ENCODE data around the gene KCNH2. TPM values are rescaled to one million over a fixed set of nuclear protein-coding genes. Genes with fewer than 3 reads are reported as not detected.

Gene KCNH2
- total and polyA plus RNA-seq, 5 experiments from 2014 or later, result 0.45 to 2.5 (median 1.5) TPM

DNA sequence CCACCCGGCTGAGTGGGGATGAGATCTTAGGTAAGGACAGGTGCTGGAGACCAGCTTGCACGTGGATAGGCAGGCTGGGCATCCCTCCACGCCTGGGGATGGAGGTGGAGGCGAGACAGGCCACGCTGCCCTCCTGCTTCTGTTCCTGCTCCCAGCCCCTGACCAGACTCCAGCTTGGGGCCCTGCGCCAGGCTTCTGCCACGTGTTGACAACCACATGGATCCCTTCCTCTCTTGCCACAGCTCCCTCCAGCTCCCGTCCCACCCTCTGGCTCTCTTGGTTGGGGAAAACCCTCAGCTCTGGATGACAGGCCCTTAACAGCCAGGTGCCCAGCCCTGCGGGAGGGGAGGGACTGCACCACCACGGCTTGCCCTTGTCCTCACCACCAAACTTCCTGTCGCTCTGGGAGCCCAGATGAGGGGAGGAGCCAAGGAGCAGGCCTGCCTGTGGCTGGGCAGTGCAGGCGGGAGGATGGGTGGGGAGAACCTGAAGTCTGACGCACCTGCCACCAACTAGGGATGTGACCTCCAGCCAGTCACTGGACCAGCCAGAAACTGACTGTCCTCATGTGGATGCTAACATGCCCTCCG is 36.0 kb downstream of the KCNH2 start:
- DNase-seq (peak in 8 of 10 donors; percentile 15 to 53 (median 30)), ATAC-seq (peak; percentile 86 to 89)
- Mint-ChIP-seq H3K4me1 (peaks cover 28 to 54% (median 46%) of the 10 kb centered on the region in 4 donors), H3K27me3 (peaks cover 0 to 8% (median 0%) of the 10 kb centered on the region in 5 donors), H3K4me3 (peak overlapping the region in 6 of 10 donors; percentile 26 to 71 (median 56)), H3K9me3 (no peaks in the 10 kb centered on the region), H3K36me3 (no peaks in the 10 kb centered on the region), H3K27ac (peak overlapping the region in 4 of 10 donors; percentile 29 to 86 (median 62))
- POLR2A ChIA-PET, result no interaction called here

DNA sequence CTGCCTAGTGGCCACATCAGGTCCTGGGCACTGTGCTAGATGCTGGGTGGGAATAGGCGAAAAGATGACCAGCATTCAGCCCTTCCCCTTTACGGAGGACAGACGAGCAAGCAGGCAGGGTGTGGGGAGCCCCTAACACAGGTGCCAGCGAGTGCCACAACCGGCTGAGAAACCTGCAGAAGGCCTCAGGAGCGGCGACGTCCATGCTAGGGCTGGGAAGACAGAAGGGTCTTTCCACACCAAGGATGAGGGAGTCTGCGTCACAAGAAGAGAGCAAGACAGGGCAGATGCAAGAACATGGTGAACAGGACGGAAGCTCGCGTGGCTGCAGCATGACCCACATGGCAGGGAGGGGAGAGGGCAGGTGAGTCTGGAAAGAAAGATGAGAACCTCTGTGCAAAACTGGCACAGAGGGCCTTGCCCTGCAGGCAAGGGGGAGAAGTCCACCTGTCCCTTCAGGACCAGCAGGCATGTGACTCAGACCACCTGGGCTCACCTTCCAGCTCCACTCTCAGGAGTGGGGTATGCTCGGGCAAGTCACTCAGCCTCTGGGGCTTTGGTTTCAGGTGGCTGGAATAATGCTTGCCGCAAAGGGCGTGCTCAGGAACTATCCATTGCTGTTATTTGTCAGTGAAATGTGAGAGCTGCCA is 36.6 kb downstream of the KCNH2 start:
- peaks cover 28 to 54% (median 47%) of the 10 kb centered on the region in 4 donors for H3K4me1 Mint-ChIP-seq

DNA sequence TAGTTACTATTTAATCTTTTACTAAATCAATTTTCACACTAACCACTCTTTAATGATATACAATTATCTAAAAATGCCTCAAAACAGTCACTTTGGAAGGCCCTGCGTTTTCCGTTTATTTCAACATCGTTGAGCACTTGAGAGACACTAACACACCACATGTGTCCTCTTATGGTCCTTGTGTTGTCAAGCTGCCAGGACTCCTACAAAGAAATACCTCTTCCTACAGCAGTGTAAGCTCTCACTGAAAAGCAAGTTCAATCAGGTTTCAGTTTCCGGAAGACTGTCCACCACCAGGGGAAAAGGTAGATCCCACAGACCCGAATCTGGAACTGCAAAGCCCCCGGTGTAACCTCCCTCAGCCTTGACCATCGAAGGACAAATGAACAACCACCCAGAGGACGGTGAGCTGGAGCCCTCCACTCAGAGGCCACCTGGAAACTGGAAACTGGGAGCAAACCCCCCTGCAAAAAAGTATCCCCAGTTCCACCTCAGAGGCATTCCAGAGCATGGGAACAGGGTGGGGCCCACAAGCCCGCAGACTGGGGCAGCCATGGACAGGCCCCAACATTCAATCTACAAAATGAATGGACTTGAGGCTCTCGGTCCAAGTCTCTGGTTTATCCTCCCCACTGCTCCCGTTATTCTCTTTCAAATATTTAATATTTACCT is 37.6 kb downstream of the KCNH2 start:
- Mint-ChIP-seq H3K36me3 (no peaks in the 10 kb centered on the region), H3K9me3 (no peaks in the 10 kb centered on the region), H3K4me3 (peak overlapping the region in 1 of 10 donors; percentile 51), H3K27me3 (no peaks in the 10 kb centered on the region), H3K4me1 (peaks cover 28 to 54% (median 47%) of the 10 kb centered on the region in 4 donors), H3K27ac (no peak overlapping the region)
- DNase-seq (peak in 1 of 10 donors; percentile 9), ATAC-seq (no peak)
- POLR2A ChIA-PET, result no interaction called here

More for the DNA sequence above, 36.6 kb downstream of the KCNH2 start:
- Mint-ChIP-seq H3K9me3 (no peaks in the 10 kb centered on the region), H3K4me3 (peak overlapping the region in 5 of 10 donors; percentile 9 to 55 (median 51)), H3K27me3 (peaks cover 0 to 4% (median 0%) of the 10 kb centered on the region in 5 donors), H3K36me3 (no peaks in the 10 kb centered on the region), H3K27ac (peak overlapping the region in 4 of 10 donors; percentile 29 to 70 (median 38))
- POLR2A ChIA-PET, result no interaction called here
- DNase-seq (peak in 1 of 10 donors; percentile 8), ATAC-seq (no peak)

DNA sequence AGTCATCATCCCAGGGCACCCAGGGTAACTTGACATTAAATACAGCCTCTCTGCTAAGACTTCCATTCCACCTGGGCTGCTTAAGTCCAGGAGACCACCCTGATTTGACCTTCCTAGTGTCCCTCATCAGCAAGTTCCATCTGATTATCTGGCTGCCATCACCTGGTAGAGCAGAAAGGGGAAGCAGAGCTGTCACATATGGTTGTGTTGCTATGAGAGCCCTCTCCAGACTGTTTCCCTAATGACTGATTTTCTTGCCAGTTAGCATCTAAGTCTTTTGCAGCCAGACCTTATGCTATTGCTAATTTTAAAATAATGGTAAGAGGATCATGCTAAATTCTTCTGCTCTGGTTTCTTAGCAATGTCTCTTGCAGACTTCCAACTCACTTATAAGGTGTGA is 38.7 kb downstream of the KCNH2 start:
- no peak for ATAC-seq

DNA sequence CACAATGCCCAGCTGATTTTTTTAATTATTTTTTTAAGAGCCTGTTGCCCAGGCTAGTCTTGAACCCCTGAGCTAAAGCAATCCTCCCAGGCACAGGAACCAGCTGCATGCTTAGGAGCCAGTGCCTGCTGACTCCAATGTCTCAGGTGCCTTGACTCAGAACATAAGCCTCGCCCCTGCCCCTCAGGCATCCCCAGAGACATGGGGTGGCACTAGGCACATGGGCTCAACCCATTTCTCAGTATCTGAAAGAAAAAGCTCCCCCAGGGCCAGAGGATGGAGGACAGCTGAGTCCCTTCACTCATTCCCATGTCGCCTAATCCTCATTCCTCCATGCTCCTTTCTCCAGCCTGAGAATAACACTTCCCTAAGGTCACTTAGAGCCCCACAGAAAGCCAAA is 39.1 kb downstream of the KCNH2 start:
- DNase-seq (no peak), ATAC-seq (no peak)
- H3K4me3 Mint-ChIP-seq, result peak overlapping the region in 3 of 10 donors; percentile 12 to 60 (median 49)
- peak overlapping the region in 2 of 10 donors; percentile 0 to 27 for H3K27ac Mint-ChIP-seq
- POLR2A ChIA-PET, result interaction anchor here (0.6 kb wide), 1 partner anchor 1692 kb away, joined by 4 read pairs; no protein-coding TSS in a partner anchor
- H3K4me1 Mint-ChIP-seq, result peaks cover 28 to 54% (median 46%) of the 10 kb centered on the region in 4 donors
- H3K36me3 Mint-ChIP-seq, result no peaks in the 10 kb centered on the region
- no peaks in the 10 kb centered on the region for H3K27me3 Mint-ChIP-seq
- no peaks in the 10 kb centered on the region for H3K9me3 Mint-ChIP-seq

More for the DNA sequence above, 38.7 kb downstream of the KCNH2 start:
- no peaks in the 10 kb centered on the region for H3K27me3 Mint-ChIP-seq
- H3K4me3 Mint-ChIP-seq, result peak overlapping the region in 3 of 10 donors; percentile 12 to 60 (median 49)
- POLR2A ChIA-PET, result no interaction called here
- no peaks in the 10 kb centered on the region for H3K36me3 Mint-ChIP-seq
- peaks cover 28 to 54% (median 47%) of the 10 kb centered on the region in 4 donors for H3K4me1 Mint-ChIP-seq
- no peaks in the 10 kb centered on the region for H3K9me3 Mint-ChIP-seq
- no peak for DNase-seq
- peak overlapping the region in 2 of 10 donors; percentile 0 to 27 for H3K27ac Mint-ChIP-seq

DNA sequence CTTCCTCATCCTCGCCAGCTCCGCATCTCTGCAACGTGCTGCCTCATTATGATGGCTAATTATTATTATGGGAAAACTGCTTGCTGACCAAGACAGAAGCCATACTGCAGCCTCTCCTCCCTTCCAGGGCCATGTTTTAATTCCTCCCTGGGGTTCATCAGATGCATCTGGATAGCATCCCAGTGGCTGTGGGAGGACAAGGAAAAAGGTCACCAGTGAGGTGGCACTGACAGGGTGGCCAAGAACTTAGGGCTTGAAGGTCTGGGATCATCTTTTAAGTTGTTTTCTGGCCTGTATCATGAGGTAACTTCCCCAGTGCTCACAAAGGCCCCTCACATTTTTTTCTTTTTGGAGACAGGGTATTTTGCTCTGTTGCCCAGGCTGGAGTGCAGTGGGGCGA is 39.6 kb downstream of the KCNH2 start:
- Mint-ChIP-seq H3K27me3 (no peaks in the 10 kb centered on the region), H3K27ac (peak overlapping the region in 3 of 10 donors; percentile 2 to 60 (median 35)), H3K4me3 (peak overlapping the region; percentile 60 to 88 (median 78)), H3K9me3 (no peaks in the 10 kb centered on the region), H3K36me3 (no peaks in the 10 kb centered on the region), H3K4me1 (peaks cover 28 to 52% (median 45%) of the 10 kb centered on the region in 4 donors)
- DNase-seq (no peak), ATAC-seq (no peak)
- POLR2A ChIA-PET, result interaction anchor here (0.6 to 1.7 kb wide), 3 partner anchors 9 to 1692 kb away, joined by 3 to 5 read pairs (median 4); no protein-coding TSS in a partner anchor

DNA sequence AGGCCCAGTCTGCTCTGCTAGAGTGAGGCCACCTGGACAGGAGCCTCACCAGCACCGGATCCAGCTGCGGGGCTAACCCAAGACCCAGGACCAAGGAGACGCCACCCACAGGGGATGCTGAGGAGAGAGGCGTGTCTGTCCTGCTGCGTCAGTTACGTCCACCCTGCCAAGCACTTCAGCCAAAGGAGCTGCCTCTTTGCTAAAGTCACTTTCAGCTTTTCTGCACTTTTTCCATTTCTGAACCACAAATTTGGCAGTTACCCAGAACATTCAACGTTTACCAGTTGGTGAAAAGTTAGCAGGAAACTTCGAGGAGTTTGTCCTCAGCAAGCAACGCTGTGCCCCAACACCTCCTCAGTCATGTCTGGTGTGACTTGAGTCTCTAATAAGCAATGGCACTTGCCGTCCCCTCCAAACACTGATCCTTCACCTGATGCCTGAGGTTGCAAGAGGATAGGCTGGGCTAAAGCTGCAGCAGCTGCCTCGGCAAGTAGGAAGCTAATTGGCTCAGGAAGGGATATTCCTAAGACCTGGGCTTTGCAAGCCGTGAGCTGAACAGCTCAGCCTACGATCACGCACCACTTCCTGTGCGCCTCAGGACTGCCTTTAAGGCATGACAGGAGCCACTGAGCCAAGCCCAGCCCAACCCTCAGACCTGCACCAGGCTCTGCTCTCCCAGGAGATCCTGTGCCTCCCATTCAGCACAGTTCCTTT is 40.1 kb downstream of the KCNH2 start:
- no peaks in the 10 kb centered on the region for H3K9me3 Mint-ChIP-seq
- no peaks in the 10 kb centered on the region for H3K36me3 Mint-ChIP-seq
- H3K4me1 Mint-ChIP-seq, result peaks cover 27 to 47% (median 41%) of the 10 kb centered on the region in 4 donors
- no peaks in the 10 kb centered on the region for H3K27me3 Mint-ChIP-seq
- peak overlapping the region; percentile 60 to 88 (median 78) for H3K4me3 Mint-ChIP-seq
- POLR2A ChIA-PET, result interaction anchor here (0.6 to 1.7 kb wide), 3 partner anchors 9 to 1691 kb away, joined by 3 to 5 read pairs (median 4); no protein-coding TSS in a partner anchor
- peak overlapping the region in 7 of 10 donors; percentile 2 to 79 (median 31) for H3K27ac Mint-ChIP-seq
- peak in 3 of 10 donors; percentile 23 to 40 (median 37) for DNase-seq
- ATAC-seq, result peak; percentile 70 to 77

DNA sequence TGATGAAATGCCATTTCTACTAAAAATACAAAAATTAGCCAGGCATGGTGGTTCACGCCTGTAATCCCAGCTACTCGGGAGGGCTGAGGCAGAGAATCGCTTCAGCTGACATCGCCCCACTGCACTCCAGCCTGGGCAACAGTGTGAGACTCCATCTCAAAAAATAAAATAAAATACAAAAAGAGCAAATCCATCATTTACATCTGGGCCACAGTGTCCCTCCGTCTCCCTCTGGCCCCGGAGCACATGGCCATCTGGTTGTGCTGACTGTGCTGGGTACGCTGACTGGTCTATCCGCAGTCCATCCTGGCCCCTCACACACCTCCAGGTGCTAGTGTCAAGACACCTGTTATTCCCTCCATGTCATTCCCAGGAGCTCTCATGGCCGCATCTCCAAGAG is 42.1 kb downstream of the KCNH2 start:
- POLR2A ChIA-PET, result no interaction called here
- H3K9me3 Mint-ChIP-seq, result no peaks in the 10 kb centered on the region
- no peaks in the 10 kb centered on the region for H3K27me3 Mint-ChIP-seq
- DNase-seq (no peak), ATAC-seq (no peak)
- no peaks in the 10 kb centered on the region for H3K36me3 Mint-ChIP-seq
- H3K27ac Mint-ChIP-seq, result no peak overlapping the region
- peaks cover 17 to 34% (median 27%) of the 10 kb centered on the region in 4 donors for H3K4me1 Mint-ChIP-seq
- H3K4me3 Mint-ChIP-seq, result no peak overlapping the region

DNA sequence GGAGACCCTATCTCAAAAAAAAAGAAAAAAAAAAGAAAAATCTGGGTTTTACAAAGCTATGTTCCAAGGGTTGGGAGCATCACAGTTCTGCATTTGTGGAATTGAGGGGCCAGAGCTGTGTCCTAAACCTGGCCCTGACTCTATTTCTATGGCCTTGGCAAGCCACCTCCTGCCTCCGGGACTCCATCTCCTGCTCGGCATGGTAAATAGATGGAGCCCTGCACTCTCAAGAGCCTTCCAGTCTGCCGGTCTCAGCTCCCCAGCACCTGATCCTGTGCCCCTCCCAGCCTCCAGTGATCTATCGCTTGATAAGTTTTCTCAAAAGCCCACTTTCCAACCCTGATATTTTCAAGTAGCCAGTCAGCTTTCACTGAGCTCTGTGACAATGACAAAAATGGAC is 43.0 kb downstream of the KCNH2 start:
- H3K4me1 Mint-ChIP-seq, result peaks cover 17 to 36% (median 30%) of the 10 kb centered on the region in 4 donors
- no peaks in the 10 kb centered on the region for H3K9me3 Mint-ChIP-seq
- no peak for ATAC-seq
- no peak for DNase-seq
- H3K4me3 Mint-ChIP-seq, result no peak overlapping the region
- H3K27me3 Mint-ChIP-seq, result no peaks in the 10 kb centered on the region
- no peak overlapping the region for H3K27ac Mint-ChIP-seq
- no peaks in the 10 kb centered on the region for H3K36me3 Mint-ChIP-seq
- POLR2A ChIA-PET, result no interaction called here

DNA sequence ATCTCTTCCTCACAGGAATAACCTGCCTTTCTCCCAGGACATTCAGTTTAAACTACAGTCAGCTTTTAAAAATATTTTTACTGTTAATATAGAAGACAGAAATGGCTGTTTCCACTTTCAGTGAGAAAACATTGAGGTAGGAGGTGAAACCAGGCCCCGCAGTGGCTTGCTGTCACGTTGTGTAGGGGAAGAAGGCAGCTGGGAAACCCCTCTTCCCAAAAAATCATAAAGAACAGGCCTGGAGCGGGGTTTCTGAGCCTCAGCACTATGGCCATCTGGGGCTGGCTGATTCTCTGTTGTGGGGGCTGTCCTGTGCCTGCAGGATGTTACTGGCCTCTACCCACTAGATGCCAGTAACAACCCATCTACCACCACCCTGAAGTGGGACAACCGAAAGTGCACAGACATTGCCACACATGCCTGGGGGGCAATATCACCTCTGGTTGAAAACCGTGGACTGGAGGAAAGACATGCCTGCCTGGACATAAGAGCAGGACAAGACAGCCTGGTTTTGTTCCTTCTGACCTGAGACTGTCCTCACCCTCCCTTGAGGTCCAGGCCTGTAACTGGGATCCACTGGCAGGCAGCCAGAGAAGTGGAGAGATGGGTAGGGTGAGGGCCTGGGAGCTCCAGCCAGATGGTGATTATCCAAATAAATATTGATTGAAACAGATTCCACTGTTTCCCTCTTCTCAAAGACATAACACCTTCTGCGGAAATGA is 43.9 kb downstream of the KCNH2 start:
- ATAC-seq, result no peak
- Mint-ChIP-seq H3K9me3 (no peaks in the 10 kb centered on the region), H3K27ac (no peak overlapping the region), H3K36me3 (no peaks in the 10 kb centered on the region), H3K4me3 (no peak overlapping the region), H3K27me3 (no peaks in the 10 kb centered on the region), H3K4me1 (peaks cover 17 to 33% (median 27%) of the 10 kb centered on the region in 4 donors)
- no peak for DNase-seq
- POLR2A ChIA-PET, result interaction anchor here (0.5 kb wide), 1 partner anchor 228 kb away, joined by 4 read pairs; no protein-coding TSS in a partner anchor

DNA sequence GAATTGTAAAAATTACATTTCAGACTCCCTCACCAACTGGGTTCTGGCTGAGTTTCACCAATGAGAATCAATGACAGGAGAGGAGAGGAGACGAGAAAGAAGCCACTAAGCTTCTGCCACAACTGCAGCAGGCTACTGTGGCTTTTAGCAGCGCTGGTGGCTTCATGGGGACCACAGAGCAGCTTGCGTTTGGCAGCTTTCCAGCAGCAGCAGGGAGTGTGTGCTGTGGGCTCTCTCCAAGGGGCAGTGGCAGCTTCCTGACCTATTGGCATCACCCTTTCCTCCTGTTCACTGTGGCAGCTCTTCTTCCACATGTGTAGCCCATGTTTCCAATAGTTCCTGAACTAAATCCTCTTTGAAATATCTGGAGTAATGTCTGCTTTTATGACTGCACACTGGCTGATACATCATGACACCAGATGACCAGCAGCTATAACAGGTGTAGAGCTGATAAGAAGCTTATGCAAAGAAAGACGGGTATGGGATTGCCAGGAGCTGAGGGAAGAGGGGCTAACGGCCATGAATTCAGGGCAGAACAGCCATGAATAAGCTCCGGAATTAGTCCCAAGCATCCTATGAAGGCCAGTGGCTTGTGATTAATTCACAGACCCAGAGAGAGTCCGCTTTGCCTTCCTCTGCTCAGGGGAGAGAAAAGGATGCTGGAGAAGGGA is 46.8 kb downstream of the KCNH2 start:
- Mint-ChIP-seq H3K9me3 (no peaks in the 10 kb centered on the region), H3K4me3 (no peak overlapping the region), H3K27ac (peak overlapping the region in 1 of 10 donors; percentile 69), H3K27me3 (peaks cover 0 to 4% (median 0%) of the 10 kb centered on the region in 5 donors), H3K4me1 (peaks cover 0 to 14% (median 8%) of the 10 kb centered on the region in 4 donors), H3K36me3 (no peaks in the 10 kb centered on the region)
- ATAC-seq (peak; percentile 72 to 80), DNase-seq (peak in 7 of 10 donors; percentile 19 to 55 (median 37))
- POLR2A ChIA-PET, result interaction anchor here (0.6 kb wide), 1 partner anchor 49 kb away, joined by 3 read pairs; no protein-coding TSS in a partner anchor

Data from naive thymus-derived CD8-positive, alpha-beta T cell (primary cell).